NCI-H146 (cell line): ENCODE measurements around the gene IL21R.
"Not testable (repeated sequence)": the region's sequence is repeated elsewhere in the genome, so short reads cannot be mapped to it uniquely, and the experiment has no call there.

Experiments
- DNase-seq: peaks from one replicate; lab custom pipeline; 2025; lab: John Stamatoyannopoulos, UW

The IL21R gene

GRCh38 chr16:27374804-27375425 is 27.1 kb upstream of the IL21R start:
- peak; percentile 69 for DNase-seq

GRCh38 chr16:27377666-27378485 is 24.1 kb upstream of the IL21R start:
- no peak for DNase-seq

GRCh38 chr16:27378871-27379481 is 23.0 kb upstream of the IL21R start:
- no peak for DNase-seq

GRCh38 chr16:27379919-27380318 is 22.1 kb upstream of the IL21R start:
- DNase-seq: no peak

- no peak for DNase-seq
These were observed 20.7 kb upstream of the IL21R start for GRCh38 chr16:27381236-27381635.

- DNase-seq: no peak
These were observed 19.8 kb upstream of the IL21R start for GRCh38 chr16:27381974-27382855.

GRCh38 chr16:27383556-27384243 is 18.3 kb upstream of the IL21R start:
- no peak for DNase-seq

GRCh38 chr16:27384425-27384824 is 17.5 kb upstream of the IL21R start:
- no peak for DNase-seq

- no peak for DNase-seq
These were observed 16.6 kb upstream of the IL21R start for GRCh38 chr16:27385398-27385797.

- DNase-seq: no peak
These were observed 15.3 kb upstream of the IL21R start for GRCh38 chr16:27386674-27387073.

GRCh38 chr16:27387724-27388123 is 14.2 kb upstream of the IL21R start:
- no peak for DNase-seq

- DNase-seq: no peak
These were observed 12.6 kb upstream of the IL21R start for GRCh38 chr16:27389272-27389961.

- DNase-seq: no peak
These were observed 11.8 kb upstream of the IL21R start for GRCh38 chr16:27390151-27390550.

GRCh38 chr16:27392671-27393070 is 9.3 kb upstream of the IL21R start:
- no peak for DNase-seq

GRCh38 chr16:27394516-27394915 is 7.5 kb upstream of the IL21R start:
- DNase-seq: no peak

GRCh38 chr16:27398341-27398893 is 3.6 kb upstream of the IL21R start:
- not testable (repeated sequence) for DNase-seq

- no peak for DNase-seq
These were observed 2.8 kb upstream of the IL21R start for GRCh38 chr16:27398894-27399853.

GRCh38 chr16:27399969-27400368 is 2.0 kb upstream of the IL21R start:
- no peak for DNase-seq
